Sciatic nerve (tissue), 2 donors: ENCODE data around the gene CD300E. TPM values are rescaled to one million over a fixed set of nuclear protein-coding genes. Genes with fewer than 3 reads are reported as not detected.
A peak's percentile ranks its signal among the peaks of the same experiment; 100 is the strongest.
"Not testable (repeated sequence)": the region's sequence is repeated elsewhere in the genome, so short reads cannot be mapped to it uniquely, and the experiment has no call there.

Experiments
- ATAC-seq: fragments of 200-7000 bp; cut with Tn5 transposase; one replicate; pipeline ENCODE4 v1.9.1; 2020; ENCODE audit warnings: mild to moderate bottlenecking, moderate library complexity
- DNase-seq: peaks from one replicate; pipeline ENCODE4 v3.0.0-alpha.2; 2020; ENCODE audit warnings: low spot score
- intact Hi-C: fragments of 100-400 bp; cut with DNase I; formaldehyde crosslinking; loops from one replicate; pipeline ENCODE4 v1.14.2; 2022
- total RNA-seq: library from RNA; stranded (reverse); fragmentation: NEBNext Ultra II Directional; extraction: Animal tissue kit (Norgen Biotek cat#: 25700); gene quantifications from one replicate; pipeline ENCODE4 v1.2.1, GENCODE V29; 2021
- donor health status: DM: no; HTN: no; CAD: no.
- donor health status: DM: no; HTN: no; CAD: no.

Gene CD300E
- total RNA-seq, 1 donor from 2014 or later = 3.8 TPM

GRCh38 chr17:74573635-74574034 is 49.9 kb downstream of the CD300E start:
- ATAC-seq, intact Hi-C loops, DNase-seq: not testable (repeated sequence)

DNA sequence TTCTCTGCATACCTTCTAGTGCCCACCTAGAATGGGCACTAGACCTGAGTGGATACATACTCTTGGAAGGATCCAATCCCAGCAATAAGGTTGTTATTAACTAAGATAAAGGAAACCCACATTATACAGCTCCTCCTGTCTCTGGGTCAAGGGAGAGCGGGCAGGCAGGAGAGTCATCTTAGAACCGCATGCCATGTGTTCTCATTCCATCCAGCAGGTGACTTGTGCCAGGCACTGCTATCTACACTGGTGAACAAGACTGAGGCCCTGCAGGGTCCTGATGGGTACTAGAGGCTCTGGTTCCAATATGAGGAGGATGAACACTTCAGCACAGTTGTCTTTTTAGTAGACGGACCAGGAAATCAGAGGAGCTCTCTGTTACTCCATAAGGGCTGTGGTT is 50.4 kb downstream of the CD300E start:
- no peak for DNase-seq
- ATAC-seq = no peak
- intact Hi-C loops = no loop called here

GRCh38 chr17:74571621-74572270 is 51.8 kb downstream of the CD300E start:
- no peak for ATAC-seq
- no peak for DNase-seq
- intact Hi-C loops = no loop called here

DNA sequence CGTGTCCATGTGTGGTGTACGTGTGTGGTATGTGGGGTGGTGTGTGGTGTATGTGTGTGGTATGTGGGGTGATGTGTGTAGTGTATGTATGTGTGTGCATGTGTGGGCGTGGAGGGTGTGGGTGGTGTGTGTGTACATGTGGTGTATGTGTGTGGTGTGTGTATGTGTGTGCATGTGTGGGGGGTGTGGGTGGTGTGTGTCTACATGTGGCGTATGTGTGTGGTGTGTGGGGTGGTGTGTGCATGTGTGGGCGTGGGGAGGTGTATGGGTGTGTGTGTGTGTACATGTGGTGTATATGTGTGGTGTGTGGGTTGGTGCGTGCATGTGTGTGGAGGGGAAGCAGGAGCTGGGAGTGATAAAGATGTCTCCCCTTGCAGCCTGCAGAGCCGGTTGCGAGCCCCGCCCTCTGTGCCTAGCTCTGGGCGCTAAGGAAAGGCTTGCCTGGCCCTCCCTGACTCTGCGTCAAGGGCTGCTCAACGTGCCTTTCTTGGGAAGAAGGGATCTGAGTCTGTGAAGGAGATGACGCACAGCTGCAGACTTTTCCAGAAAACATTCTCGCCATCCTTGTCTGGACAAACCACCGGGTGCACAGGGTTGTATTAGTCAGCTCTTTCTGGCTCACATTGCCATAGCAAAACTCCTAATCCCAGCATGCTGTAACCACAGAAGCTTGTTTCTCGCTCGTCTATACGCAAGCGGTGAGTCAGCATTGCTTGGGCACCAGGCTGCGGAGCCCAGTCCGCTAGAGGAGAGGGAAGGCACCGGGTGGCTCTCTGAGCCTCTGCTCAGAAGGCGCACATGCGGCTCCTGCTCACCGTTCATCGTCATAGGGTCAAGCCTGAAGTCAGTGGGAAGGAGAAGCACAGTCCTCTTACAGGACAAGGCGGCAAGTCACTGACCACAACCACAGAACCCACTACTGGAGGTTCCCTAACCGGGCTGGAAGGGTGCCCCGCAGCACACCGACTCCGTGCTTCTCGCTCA is 54.2 kb downstream of the CD300E start:
- ATAC-seq = peak; percentile 88
- intact Hi-C loops = no loop called here
- DNase-seq = peak; percentile 68

GRCh38 chr17:74568106-74568873 is 55.2 kb downstream of the CD300E start:
- DNase-seq = no peak
- no peak for ATAC-seq
- intact Hi-C loops = no loop called here

DNA sequence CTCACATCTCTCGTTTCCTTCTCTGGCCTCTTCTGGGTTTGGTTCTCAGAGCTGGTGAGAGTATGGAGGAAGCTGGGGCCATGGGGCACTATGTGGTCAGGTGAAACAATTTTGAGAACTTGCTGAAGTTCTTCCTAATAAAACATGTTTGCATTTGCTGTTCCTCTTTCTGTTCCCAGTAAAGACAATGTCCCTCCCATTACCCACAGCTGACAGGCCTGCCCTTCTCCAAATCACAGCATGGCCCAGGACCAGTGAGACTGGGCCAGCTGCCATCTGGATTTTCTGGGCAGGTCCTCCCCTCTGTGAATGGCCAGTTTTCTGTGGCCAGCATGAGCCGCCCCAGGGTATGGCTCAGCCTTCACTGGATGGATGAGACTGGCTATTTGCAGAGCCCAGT is 56.1 kb downstream of the CD300E start, which contains the start of gene CD300H:
CD300H (minus strand) TSS at position 113 of the 400 bp plus-strand sequence.
- DNase-seq = no peak
- peak; percentile 31 for ATAC-seq
- intact Hi-C loops = no loop called here

GRCh38 chr17:74566132-74566753 is 57.3 kb downstream of the CD300E start:
- intact Hi-C loops = no loop called here
- no peak for ATAC-seq
- DNase-seq = no peak

DNA sequence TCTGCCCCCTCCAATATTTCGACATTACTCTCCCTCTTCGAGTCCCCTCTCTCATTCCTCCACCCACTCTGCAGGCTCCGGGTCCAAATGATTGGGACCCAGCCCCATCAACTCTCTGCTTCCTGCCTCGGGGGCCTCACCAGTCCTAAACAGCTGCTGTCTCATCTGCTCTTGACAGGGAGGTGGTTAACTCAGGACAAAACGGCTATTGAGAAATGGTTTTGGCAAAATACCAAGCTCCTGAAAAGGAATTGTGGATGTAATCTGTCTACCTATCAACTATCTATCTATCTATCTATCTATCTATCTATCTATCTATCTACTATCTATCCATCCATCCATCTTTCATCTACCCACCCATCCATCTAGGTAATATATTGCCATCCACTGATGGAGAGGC is 58.4 kb downstream of the CD300E start:
- DNase-seq = no peak
- intact Hi-C loops = no loop called here
- no peak for ATAC-seq

GRCh38 chr17:74563358-74563757 is 60.2 kb downstream of the CD300E start:
- DNase-seq (no peak), ATAC-seq (no peak)
- intact Hi-C loops = no loop called here

DNA sequence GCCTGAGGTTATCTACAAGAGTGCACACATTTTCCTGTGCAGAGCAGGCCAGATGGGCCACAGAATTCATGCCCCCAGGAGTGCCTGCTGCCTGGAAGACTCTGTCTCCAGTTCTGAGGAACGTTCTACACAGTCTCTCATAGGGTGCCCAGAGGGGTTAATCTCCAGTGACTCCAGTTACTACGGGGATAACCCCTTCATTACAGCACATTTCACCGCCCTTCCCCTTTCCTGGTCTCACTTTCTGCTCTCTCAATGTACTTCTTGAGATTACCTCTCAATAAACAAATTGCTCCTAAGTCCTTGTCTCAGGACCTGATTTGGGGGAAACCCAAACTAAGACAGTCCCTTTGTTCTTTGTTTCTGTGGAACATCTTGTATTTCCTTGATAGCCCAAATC is 62.0 kb downstream of the CD300E start:
- DNase-seq = no peak
- ATAC-seq = no peak
- intact Hi-C loops = no loop called here

Other genes with a start within 250 kb of the CD300E start
- gene GPRC5C, start 191.7 kb downstream of the CD300E start, total RNA-seq = 62.9 TPM
- 13.0 TPM for gene CD300A, start 157.1 kb downstream of the CD300E start, total RNA-seq
- gene CD300LB, start 92.3 kb downstream of the CD300E start, total RNA-seq = 1.2 TPM
- gene CD300C, start 77.6 kb downstream of the CD300E start, total RNA-seq = 1.7 TPM
- gene CD300H, start 56.2 kb downstream of the CD300E start, total RNA-seq = not detected
- not detected for gene CD300LD, start 31.5 kb downstream of the CD300E start, total RNA-seq
- gene CD300LF, start 89.2 kb upstream of the CD300E start, total RNA-seq = 2.5 TPM
- gene RAB37, start 113.5 kb upstream of the CD300E start, total RNA-seq = 3.6 TPM
- 39.0 TPM for gene NHERF1, start 124.9 kb upstream of the CD300E start, total RNA-seq
- gene NAT9, start 152.6 kb upstream of the CD300E start, total RNA-seq = 50.3 TPM
- 0.98 TPM for gene GRIN2C, start 236.1 kb upstream of the CD300E start, total RNA-seq
- 6.3 TPM for gene FDXR, start 249.3 kb upstream of the CD300E start, total RNA-seq